Right atrium auricular region (tissue), 2 donors: Measurements from ENCODE around the gene ANKRD55. TPM values are rescaled to one million over a fixed set of nuclear protein-coding genes. Genes with fewer than 3 reads are reported as not detected.

Experiments
- DNase-seq: peaks from one replicate; pipeline ENCODE4 v3.0.0-alpha.2; 2019; ENCODE audit warnings: low spot score
- H3K27ac ChIP-seq, 2 donors: fragments of 200-600 bp; sonication (generic); 1 replicate in 1 of 2; 2 replicates in 1 of 2; pipeline ENCODE4 v1.5.1; 2016 to 2019
- H3K27me3 ChIP-seq, 2 donors: fragments of 200-600 bp; sonication (generic); one replicate each; pipeline versions ENCODE4 v1.5.1 to v1.6.0; 2017 to 2019
- H3K36me3 ChIP-seq: fragments of 200-600 bp; sonication (generic); one replicate; pipeline ENCODE4 v1.5.1; 2016
- H3K4me1 ChIP-seq, 2 donors: fragments of 200-600 bp; sonication (generic); one replicate each; pipeline versions ENCODE4 v1.5.1 to v1.6.0; 2017 to 2019
- H3K4me3 ChIP-seq, 2 donors: fragments of 200-600 bp; sonication (generic); 1 replicate in 1 of 2; 2 replicates in 1 of 2; pipeline ENCODE4 v1.5.1; 2017 to 2019; ENCODE audit warnings: mild to moderate bottlenecking in 1 of 2, moderate library complexity in 1 of 2
- H3K9me3 ChIP-seq, 2 donors: fragments of 200-600 bp; sonication (generic); one replicate each; pipeline ENCODE4 v1.5.1; 2019
- total RNA-seq, 2 donors: library from RNA; depleted of rRNA; stranded (reverse); fragments of >200 nt; gene quantifications; one replicate each; pipeline ENCODE4 v1.1.0, GENCODE V29; 2016
- TF ChIP-seq, protein P1 (sequence below), 2 donors: fragments of 200-600 bp; sonication (generic); IDR thresholded peaks; one replicate each; pipeline ENCODE4 v1.5.1; 2019; ENCODE audit warnings: antibody characterized with exemption in 2 of 2

Gene ANKRD55
- total RNA-seq, 2 donors from 2014 or later: 0.20 TPM; not detected in 1

DNA sequence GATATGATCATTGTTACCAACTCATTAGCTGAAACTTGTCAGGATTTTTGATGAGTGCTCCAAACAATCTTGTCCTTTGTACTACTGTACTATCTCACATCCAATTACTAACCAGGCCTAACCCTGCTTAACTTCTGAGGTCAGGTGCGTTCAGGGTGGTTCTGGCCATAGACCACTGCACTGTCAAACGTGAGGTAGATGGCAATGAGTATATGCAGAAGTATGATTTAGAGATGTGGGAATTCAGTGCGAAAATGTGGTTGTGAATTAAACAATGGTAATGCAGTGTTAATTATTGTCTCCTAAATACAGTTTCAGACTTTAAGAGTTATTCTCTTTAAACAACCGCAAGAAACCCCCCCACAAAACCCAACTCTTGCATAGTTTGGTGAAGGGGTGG, 86.5 kb downstream of the ANKRD55 start:
- no peaks in the 10 kb centered on the region for H3K4me1 ChIP-seq
- no peak overlapping the region for H3K4me3 ChIP-seq
- TF ChIP-seq, protein P1, sequence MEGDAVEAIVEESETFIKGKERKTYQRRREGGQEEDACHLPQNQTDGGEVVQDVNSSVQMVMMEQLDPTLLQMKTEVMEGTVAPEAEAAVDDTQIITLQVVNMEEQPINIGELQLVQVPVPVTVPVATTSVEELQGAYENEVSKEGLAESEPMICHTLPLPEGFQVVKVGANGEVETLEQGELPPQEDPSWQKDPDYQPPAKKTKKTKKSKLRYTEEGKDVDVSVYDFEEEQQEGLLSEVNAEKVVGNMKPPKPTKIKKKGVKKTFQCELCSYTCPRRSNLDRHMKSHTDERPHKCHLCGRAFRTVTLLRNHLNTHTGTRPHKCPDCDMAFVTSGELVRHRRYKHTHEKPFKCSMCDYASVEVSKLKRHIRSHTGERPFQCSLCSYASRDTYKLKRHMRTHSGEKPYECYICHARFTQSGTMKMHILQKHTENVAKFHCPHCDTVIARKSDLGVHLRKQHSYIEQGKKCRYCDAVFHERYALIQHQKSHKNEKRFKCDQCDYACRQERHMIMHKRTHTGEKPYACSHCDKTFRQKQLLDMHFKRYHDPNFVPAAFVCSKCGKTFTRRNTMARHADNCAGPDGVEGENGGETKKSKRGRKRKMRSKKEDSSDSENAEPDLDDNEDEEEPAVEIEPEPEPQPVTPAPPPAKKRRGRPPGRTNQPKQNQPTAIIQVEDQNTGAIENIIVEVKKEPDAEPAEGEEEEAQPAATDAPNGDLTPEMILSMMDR (IDR thresholded peaks at IDR 0.05): no peak
- H3K27ac ChIP-seq: no peak overlapping the region
- H3K36me3 ChIP-seq: no peaks in the 10 kb centered on the region
- DNase-seq: no peak
- no peaks in the 10 kb centered on the region for H3K9me3 ChIP-seq
- no peaks in the 10 kb centered on the region for H3K27me3 ChIP-seq

DNA sequence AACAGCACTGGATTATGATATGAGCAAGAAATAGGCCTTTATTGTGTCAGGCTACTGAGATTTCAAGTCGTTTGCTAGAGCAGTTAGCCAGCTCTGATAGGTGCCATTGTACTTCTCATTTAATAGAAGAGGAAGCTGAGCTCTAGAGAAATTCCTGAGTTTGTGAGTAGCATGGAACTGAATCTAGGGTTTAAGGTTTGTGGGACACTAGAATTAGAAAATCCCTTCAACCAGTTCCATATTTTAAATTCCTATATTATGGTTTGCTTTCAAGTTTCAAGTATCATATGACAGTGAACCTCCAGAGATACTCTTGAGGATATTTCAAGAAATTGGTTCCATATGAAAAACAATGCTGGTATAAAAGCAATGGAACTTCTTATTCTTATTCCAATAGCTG, 87.6 kb downstream of the ANKRD55 start:
- H3K4me3 ChIP-seq: no peak overlapping the region
- no peaks in the 10 kb centered on the region for H3K36me3 ChIP-seq
- no peak overlapping the region for H3K27ac ChIP-seq
- DNase-seq: no peak
- TF ChIP-seq, protein P1 (IDR thresholded peaks at IDR 0.05): no peak
- no peaks in the 10 kb centered on the region for H3K9me3 ChIP-seq
- H3K27me3 ChIP-seq: no peaks in the 10 kb centered on the region
- H3K4me1 ChIP-seq: no peaks in the 10 kb centered on the region

DNA sequence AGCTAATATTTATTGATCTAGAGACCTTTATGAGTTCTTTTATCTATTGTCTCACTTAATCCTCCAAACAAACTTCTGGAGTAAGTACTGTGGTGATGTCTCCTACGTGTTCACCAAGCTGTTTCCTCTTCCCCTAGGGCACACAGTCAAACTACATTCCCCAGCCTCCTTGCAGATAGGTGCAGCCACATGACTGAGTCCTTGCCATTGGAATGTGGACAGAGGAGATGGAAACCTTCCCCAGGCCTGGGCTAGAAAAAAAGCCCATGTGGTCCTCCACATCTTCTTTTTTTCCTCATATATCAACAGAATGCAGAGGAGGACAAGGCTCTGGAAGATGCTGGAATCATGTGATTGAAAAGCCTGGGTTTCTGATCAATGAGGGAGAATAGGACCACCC, 88.0 kb downstream of the ANKRD55 start:
- Histone ChIP-seq H3K27me3 (no peaks in the 10 kb centered on the region), H3K9me3 (no peaks in the 10 kb centered on the region), H3K4me3 (no peak overlapping the region), H3K36me3 (no peaks in the 10 kb centered on the region), H3K27ac (no peak overlapping the region), H3K4me1 (no peaks in the 10 kb centered on the region)
- TF ChIP-seq, protein P1 (IDR thresholded peaks at IDR 0.05): no peak
- DNase-seq: no peak

DNA sequence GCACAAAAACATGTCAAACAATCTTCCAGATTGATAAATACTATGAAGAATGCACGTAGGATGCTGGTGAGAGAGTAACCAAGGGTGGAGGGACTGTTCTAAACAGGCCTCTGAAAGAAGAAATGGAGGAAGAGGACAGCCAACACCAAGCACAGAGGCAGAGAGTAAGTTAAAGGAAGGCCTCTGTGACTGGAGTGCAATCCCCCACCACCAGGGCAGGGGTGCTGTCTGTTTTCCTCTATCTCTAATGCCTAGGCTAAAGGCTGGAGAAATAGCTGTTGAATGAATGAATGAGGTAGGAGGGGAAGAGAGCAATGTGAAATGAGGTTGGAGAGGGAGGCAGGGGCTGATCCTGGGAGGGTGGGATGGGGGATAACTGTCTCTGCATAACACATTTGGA, 88.9 kb downstream of the ANKRD55 start:
- Histone ChIP-seq H3K4me1 (no peaks in the 10 kb centered on the region), H3K9me3 (no peaks in the 10 kb centered on the region), H3K36me3 (no peaks in the 10 kb centered on the region), H3K27ac (no peak overlapping the region), H3K27me3 (no peaks in the 10 kb centered on the region), H3K4me3 (no peak overlapping the region)
- DNase-seq: no peak
- TF ChIP-seq, protein P1 (IDR thresholded peaks at IDR 0.05): no peak

DNA sequence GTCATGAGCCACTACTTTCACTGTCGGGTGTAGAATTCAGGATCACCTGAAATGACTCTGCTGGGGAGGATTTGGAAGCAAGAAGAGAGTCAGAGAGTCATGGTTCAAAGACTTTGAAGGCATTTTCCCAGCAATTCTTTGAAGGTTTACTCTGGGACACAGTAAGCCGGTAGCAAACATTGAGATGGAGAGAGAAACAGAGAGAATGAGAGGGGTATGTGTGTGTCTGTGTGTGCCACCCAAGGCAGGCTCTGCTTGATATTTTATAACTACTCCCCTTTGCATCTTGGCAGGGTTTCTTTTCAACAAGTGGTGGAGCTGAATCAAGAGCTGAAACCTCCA, 89.8 kb downstream of the ANKRD55 start:
- Histone ChIP-seq H3K27me3 (no peaks in the 10 kb centered on the region), H3K4me3 (no peak overlapping the region), H3K4me1 (no peaks in the 10 kb centered on the region), H3K36me3 (no peaks in the 10 kb centered on the region), H3K9me3 (no peaks in the 10 kb centered on the region), H3K27ac (no peak overlapping the region)
- TF ChIP-seq, protein P1 (IDR thresholded peaks at IDR 0.05): no peak
- DNase-seq: no peak

DNA sequence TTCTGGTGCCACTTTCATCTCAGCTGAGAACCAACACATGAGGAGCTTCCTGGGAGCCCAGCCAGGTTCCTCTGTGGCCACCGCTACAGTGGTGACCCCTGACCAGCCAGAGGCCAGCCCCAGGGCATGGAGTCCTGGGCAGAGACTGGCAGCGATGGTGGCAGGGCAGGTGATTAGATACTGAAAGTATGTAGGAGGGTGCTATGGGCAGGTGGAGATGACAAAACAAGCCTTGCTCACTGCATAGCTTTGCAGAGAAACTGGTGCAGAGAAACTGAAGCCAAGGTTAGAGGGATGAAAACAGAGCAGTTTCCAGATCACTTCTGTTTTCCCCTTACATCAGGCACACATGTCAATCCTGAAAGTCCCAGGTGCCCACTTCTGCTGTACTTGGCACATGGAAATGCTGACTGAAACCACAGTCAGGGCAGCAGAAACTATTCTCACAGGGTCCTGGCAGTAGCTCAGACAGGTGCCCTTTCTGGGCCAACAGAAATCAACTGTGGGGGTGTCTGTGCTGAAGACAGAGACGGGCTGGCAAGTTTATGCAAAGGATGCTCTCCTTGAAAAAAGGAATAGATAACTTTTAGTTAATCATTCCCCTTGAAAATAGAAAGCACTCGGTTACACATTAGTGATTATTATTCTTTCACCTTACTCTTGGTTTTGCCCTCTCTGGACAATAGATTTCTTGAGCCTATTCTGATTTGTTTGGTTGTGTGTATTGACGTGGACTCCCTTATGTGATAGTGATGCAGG, 90.3 kb downstream of the ANKRD55 start:
- no peaks in the 10 kb centered on the region for H3K4me1 ChIP-seq
- TF ChIP-seq, protein P1 (IDR thresholded peaks at IDR 0.05): no peak
- no peak overlapping the region for H3K4me3 ChIP-seq
- no peak overlapping the region for H3K27ac ChIP-seq
- H3K36me3 ChIP-seq: no peaks in the 10 kb centered on the region
- H3K9me3 ChIP-seq: no peaks in the 10 kb centered on the region
- H3K27me3 ChIP-seq: no peaks in the 10 kb centered on the region
- no peak for DNase-seq
